HEK293 (cell line): ENCODE data around the gene EHMT1.

Experiments
- CTCF ChIA-PET: fragments of 350-600 bp; formaldehyde crosslinking; extraction: SDS; loops from one replicate; lab custom pipeline; 2021; ENCODE audit warnings: antibody characterized with exemption; lab: Yijun Ruan, JAX
- POLR2A ChIA-PET: fragments of 300-600 bp; formaldehyde crosslinking; extraction: SDS; loops from one replicate; lab custom pipeline; 2020; ENCODE audit warnings: antibody characterized with exemption, inconsistent platforms; lab: Yijun Ruan, JAX
- H3K27ac ChIP-seq: fragments of 200-500 bp; sonication (Bioruptor generic); 2 replicates; pipeline ENCODE4 v1.5.1; 2014; ENCODE audit warnings: low read depth, low read length, control low read depth, inconsistent platforms; ENCODE audit errors: extremely low read depth
- H3K36me3 ChIP-seq, 2 experiments: fragments of 200-500 bp in 1 of 2; sonication (Bioruptor generic) in 1 of 2; 1 replicate in 1 of 2; 2 replicates in 1 of 2; pipeline ENCODE4 v1.5.1; 2014 to 2017; ENCODE audit warnings: inconsistent platforms in 2 of 2, low read length in 2 of 2; ENCODE audit not compliant: control insufficient read depth in 2 of 2, insufficient read depth in 1 of 2
- H3K4me1 ChIP-seq: fragments of 200-500 bp; sonication (Bioruptor generic); 2 replicates; pipeline ENCODE4 v1.5.1; 2014; ENCODE audit warnings: mild to moderate bottlenecking, low read length, inconsistent platforms; ENCODE audit not compliant: control insufficient read depth, insufficient read depth
- H3K4me3 ChIP-seq: 2 replicates; pipeline ENCODE4 v1.5.1; 2011; ENCODE audit warnings: low read depth, mild to moderate bottlenecking, control low read depth, low read length, moderate library complexity
- H3K9me3 ChIP-seq: fragments of 200-500 bp; sonication (Bioruptor generic); 2 replicates; pipeline ENCODE4 v1.5.1; 2014; ENCODE audit warnings: low read depth, low read length, inconsistent platforms; ENCODE audit not compliant: control insufficient read depth, insufficient read depth
- EGR2 ChIP-seq: fragments of 450-650 bp; formaldehyde crosslinking; IDR thresholded peaks from 2 replicates; pipeline ENCODE4 v1.5.1; 2016; ENCODE audit warnings: low read depth, missing biosample characterization, missing genetic modification characterization
- MYNN ChIP-seq: fragments of 450-650 bp; formaldehyde crosslinking; IDR thresholded peaks from 2 replicates; pipeline ENCODE4 v1.5.1; 2016; ENCODE audit warnings: missing biosample characterization, missing genetic modification characterization, borderline replicate concordance
- MZF1 ChIP-seq: fragments of 450-650 bp; formaldehyde crosslinking; IDR thresholded peaks from 2 replicates; pipeline ENCODE4 v1.5.1; 2017; ENCODE audit warnings: missing biosample characterization, missing genetic modification characterization, borderline replicate concordance
- PRDM1 ChIP-seq: fragments of 450-650 bp; formaldehyde crosslinking; IDR thresholded peaks from 2 replicates; pipeline ENCODE4; 2016; ENCODE audit warnings: missing biosample characterization, missing genetic modification characterization
- REPIN1 ChIP-seq: fragments of 450-650 bp; formaldehyde crosslinking; IDR thresholded peaks from 2 replicates; pipeline ENCODE4 v1.5.1; 2017; ENCODE audit warnings: missing biosample characterization, missing genetic modification characterization, low read depth
- SETDB1 ChIP-seq: IDR thresholded peaks from one replicate; pipeline ENCODE4 v1.6.1; 2017; ENCODE audit warnings: mild to moderate bottlenecking, low read length, moderate library complexity, mixed read lengths; ENCODE audit not compliant: insufficient read length
- ZFHX2 ChIP-seq: fragments of 450-650 bp; formaldehyde crosslinking; conservative IDR thresholded peaks from 2 replicates; pipeline ENCODE4 v1.5.1; 2016; ENCODE audit warnings: missing biosample characterization, missing genetic modification characterization
- ZFP3 ChIP-seq: fragments of 450-650 bp; formaldehyde crosslinking; IDR thresholded peaks from 2 replicates; pipeline ENCODE4 v1.5.1; 2016; ENCODE audit warnings: low read depth, missing biosample characterization, missing genetic modification characterization
- ZIC2 ChIP-seq: fragments of 450-650 bp; formaldehyde crosslinking; IDR thresholded peaks from 2 replicates; pipeline ENCODE4 v1.5.1; 2016; ENCODE audit warnings: missing biosample characterization, missing genetic modification characterization
- ZNF157 ChIP-seq: fragments of 450-650 bp; formaldehyde crosslinking; IDR thresholded peaks from 2 replicates; pipeline ENCODE4 v1.5.1; 2016; ENCODE audit warnings: missing biosample characterization, missing genetic modification characterization
- ZNF174 ChIP-seq: fragments of 450-650 bp; formaldehyde crosslinking; IDR thresholded peaks from 2 replicates; pipeline ENCODE4 v1.5.0; 2017; ENCODE audit warnings: missing biosample characterization, mild to moderate bottlenecking, missing genetic modification characterization
- ZNF202 ChIP-seq: fragments of 450-650 bp; formaldehyde crosslinking; IDR thresholded peaks from 2 replicates; pipeline ENCODE4 v1.5.1; 2016; ENCODE audit warnings: missing biosample characterization, missing genetic modification characterization, borderline replicate concordance
- ZNF335 ChIP-seq: fragments of 450-650 bp; formaldehyde crosslinking; conservative IDR thresholded peaks from 2 replicates; pipeline ENCODE4 v1.5.1; 2016; ENCODE audit warnings: missing biosample characterization, missing genetic modification characterization
- ZNF341 ChIP-seq: fragments of 450-650 bp; formaldehyde crosslinking; IDR thresholded peaks from 2 replicates; pipeline ENCODE4; 2016; ENCODE audit warnings: low read depth, missing biosample characterization, missing genetic modification characterization
- ZNF585B ChIP-seq: fragments of 450-650 bp; formaldehyde crosslinking; IDR thresholded peaks from 2 replicates; pipeline ENCODE4 v1.5.1; 2016; ENCODE audit warnings: missing biosample characterization, missing genetic modification characterization
- ZNF626 ChIP-seq: fragments of 450-650 bp; sonication (Bioruptor Pico); formaldehyde crosslinking; IDR thresholded peaks from 2 replicates; pipeline ENCODE4 v1.5.1; 2018; ENCODE audit warnings: missing biosample characterization, missing genetic modification characterization, inconsistent platforms
- TF ChIP-seq, protein P1 (sequence below): fragments of 450-650 bp; formaldehyde crosslinking; IDR thresholded peaks from 2 replicates; pipeline ENCODE4 v1.5.0; 2017; ENCODE audit warnings: missing biosample characterization, missing genetic modification characterization, borderline replicate concordance

The EHMT1 gene

DNA sequence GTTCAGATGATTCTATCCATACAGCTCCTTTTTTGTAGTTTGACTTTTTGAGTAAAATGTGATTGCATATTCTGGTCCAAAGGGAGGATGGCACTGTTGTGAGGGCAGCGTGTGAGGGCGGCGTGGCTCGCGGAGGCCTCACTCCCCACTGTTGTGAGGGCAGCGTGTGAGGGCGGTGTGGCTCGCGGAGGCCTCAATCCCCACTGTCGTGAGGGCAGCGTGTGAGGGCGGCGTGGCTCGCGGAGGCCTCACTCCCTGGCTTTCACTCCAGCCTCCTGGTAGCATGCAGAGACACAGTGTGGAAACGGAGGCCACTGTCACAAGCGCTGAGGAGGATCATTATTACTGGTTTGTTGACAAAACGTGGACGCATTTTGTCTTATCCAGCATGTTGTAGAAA is 79.0 kb downstream of the EHMT1 start:
- ChIA-PET CTCF (interaction anchor here (1.1 to 3.6 kb wide), 2 partner anchors 21 to 24 kb away, joined by 4 to 23 read pairs; no protein-coding TSS in a partner anchor), POLR2A (no interaction called here)
- Histone ChIP-seq H3K27ac (no peak overlapping the region), H3K4me3 (no peak overlapping the region), H3K36me3 (no peaks in the 10 kb centered on the region), H3K4me1 (no peaks in the 10 kb centered on the region), H3K9me3 (no peaks in the 10 kb centered on the region)
- TF ChIP-seq ZNF626 (tag by site-specific recombination) (no peak), ZFHX2 (tag by site-specific recombination) (peak; percentile 51), ZIC2 (tag by site-specific recombination) (no peak), ZNF202 (0 out of 2 replicates have a peak, but pooled peaks have one; percentile 49), MZF1 (tag by site-specific recombination) (peak; percentile 76), MYNN (tag by site-specific recombination) (no peak), REPIN1 (tag by site-specific recombination) (no peak), EGR2 (tag by site-specific recombination) (0 out of 2 replicates have a peak, but pooled peaks have one; percentile 13), ZFP3 (tag by site-specific recombination) (no peak)

DNA sequence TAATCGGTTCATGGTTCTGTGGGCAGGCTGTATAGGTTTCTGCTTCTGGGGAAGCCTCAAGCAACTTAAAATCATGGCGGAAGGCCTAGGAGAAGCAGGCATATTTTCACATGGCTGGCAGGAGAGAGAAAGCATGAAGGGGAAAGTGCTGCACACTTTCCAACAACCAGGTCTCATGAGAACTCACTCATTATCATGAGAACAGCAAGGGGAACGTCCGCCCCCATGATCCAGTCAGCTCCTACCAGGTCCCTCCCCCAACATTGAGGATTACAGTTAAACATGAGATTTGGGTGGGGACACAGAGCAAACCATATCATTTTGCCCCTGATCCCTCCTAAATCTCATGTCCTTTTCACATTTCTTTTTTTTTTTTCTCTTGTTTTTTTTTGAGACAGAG is 82.1 kb downstream of the EHMT1 start:
- TF ChIP-seq ZNF335 (tag by site-specific recombination) (no peak), PRDM1 (tag by site-specific recombination) (peak; percentile 65), ZNF585B (tag by site-specific recombination) (0 out of 2 replicates have a peak, but pooled peaks have one; percentile 6), ZNF174 (tag by site-specific recombination) (no peak)
- H3K4me1 ChIP-seq = no peaks in the 10 kb centered on the region
- no peak overlapping the region for H3K27ac ChIP-seq
- ChIA-PET POLR2A (interaction anchor here (0.6 to 1.4 kb wide), 2 partner anchors 10 to 28 kb away, joined by 3 read pairs; no protein-coding TSS in a partner anchor), CTCF (interaction anchor here (0.6 to 1.6 kb wide), 3 partner anchors 20 to 119 kb away, joined by 3 read pairs; no protein-coding TSS in a partner anchor)
- H3K36me3 ChIP-seq = no peaks in the 10 kb centered on the region
- H3K4me3 ChIP-seq = no peak overlapping the region
- no peaks in the 10 kb centered on the region for H3K9me3 ChIP-seq

DNA sequence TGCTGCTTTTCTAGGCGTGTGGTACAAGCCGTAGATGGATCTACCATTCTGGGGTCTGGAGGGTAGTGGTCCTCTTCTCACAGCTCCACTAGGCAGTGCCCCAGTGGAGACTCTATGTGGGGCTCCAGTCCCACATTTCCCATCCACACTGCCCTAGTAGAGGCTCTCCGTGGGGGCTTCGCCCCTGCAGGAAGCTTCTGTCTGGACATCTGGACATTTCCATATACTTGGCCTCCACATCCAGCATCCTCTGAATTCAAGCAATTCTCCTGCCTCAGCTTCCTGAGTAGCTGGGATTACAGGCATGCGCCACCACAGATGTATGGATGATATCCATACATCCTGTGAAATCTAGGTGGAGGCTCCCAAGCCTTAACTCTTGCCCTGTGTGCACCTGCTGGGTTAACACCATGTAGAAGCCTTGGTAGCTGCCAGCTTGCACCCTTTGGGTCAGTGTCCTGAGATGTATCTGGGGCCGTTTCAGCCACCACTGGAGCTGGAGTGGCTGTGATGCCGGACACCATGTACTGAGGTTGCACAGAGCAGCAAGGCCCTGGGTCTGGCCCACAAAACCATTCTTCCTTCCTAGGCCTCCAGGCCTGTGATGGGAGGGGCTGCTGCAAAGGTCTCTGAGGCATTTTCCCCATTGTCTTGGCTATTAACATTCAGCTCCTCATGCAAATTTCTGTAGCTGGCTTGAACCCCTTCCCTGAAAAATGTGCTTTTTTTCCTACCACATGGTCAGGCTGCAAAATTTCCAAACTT is 84.0 kb downstream of the EHMT1 start:
- no peak overlapping the region for H3K4me3 ChIP-seq
- H3K9me3 ChIP-seq = no peaks in the 10 kb centered on the region
- POLR2A ChIA-PET = no interaction called here
- H3K27ac ChIP-seq = no peak overlapping the region
- no peaks in the 10 kb centered on the region for H3K36me3 ChIP-seq
- CTCF ChIA-PET = interaction anchor here (0.6 to 0.9 kb wide), 2 partner anchors 7 to 114 kb away, joined by 3 to 4 read pairs; no protein-coding TSS in a partner anchor
- TF ChIP-seq ZNF157 (tag by site-specific recombination) (no peak), ZIC2 (tag by site-specific recombination) (no peak), ZNF341 (tag by site-specific recombination) (no peak), SETDB1 (peak; percentile 82), ZNF585B (tag by site-specific recombination) (peak; percentile 93)
- TF ChIP-seq, protein P1, sequence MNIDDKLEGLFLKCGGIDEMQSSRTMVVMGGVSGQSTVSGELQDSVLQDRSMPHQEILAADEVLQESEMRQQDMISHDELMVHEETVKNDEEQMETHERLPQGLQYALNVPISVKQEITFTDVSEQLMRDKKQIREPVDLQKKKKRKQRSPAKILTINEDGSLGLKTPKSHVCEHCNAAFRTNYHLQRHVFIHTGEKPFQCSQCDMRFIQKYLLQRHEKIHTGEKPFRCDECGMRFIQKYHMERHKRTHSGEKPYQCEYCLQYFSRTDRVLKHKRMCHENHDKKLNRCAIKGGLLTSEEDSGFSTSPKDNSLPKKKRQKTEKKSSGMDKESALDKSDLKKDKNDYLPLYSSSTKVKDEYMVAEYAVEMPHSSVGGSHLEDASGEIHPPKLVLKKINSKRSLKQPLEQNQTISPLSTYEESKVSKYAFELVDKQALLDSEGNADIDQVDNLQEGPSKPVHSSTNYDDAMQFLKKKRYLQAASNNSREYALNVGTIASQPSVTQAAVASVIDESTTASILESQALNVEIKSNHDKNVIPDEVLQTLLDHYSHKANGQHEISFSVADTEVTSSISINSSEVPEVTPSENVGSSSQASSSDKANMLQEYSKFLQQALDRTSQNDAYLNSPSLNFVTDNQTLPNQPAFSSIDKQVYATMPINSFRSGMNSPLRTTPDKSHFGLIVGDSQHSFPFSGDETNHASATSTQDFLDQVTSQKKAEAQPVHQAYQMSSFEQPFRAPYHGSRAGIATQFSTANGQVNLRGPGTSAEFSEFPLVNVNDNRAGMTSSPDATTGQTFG (tag by site-specific recombination) = no peak
- H3K4me1 ChIP-seq = no peaks in the 10 kb centered on the region
